UCSD-AML1 (cell line): Measurements from ENCODE around the gene CHRNA7.

Experiments
- DNase-seq: peaks from one replicate; lab custom pipeline; 2025; ENCODE audit not compliant: unreplicated experiment; lab: John Stamatoyannopoulos, UW

Gene CHRNA7

GRCh38 chr15:32067115-32067514 lies 36.8 kb downstream of the CHRNA7 start:
- no peak for DNase-seq

- DNase-seq = no peak
Observed at GRCh38 chr15:32089851-32090359, 59.6 kb downstream of the CHRNA7 start.

- no peak for DNase-seq
Observed at GRCh38 chr15:32091505-32092380, 61.4 kb downstream of the CHRNA7 start.

GRCh38 chr15:32096213-32096612 lies 65.9 kb downstream of the CHRNA7 start:
- DNase-seq = no peak

GRCh38 chr15:32096916-32097617 lies 66.8 kb downstream of the CHRNA7 start:
- DNase-seq = no peak

- no peak for DNase-seq
Observed at GRCh38 chr15:32098033-32098432, 67.7 kb downstream of the CHRNA7 start.

GRCh38 chr15:32099097-32099785 lies 68.9 kb downstream of the CHRNA7 start:
- DNase-seq = no peak

- no peak for DNase-seq
Observed at GRCh38 chr15:32099956-32100684, 69.8 kb downstream of the CHRNA7 start.

GRCh38 chr15:32104061-32104995 lies 74.0 kb downstream of the CHRNA7 start:
- DNase-seq = no peak

GRCh38 chr15:32105258-32106241 lies 75.2 kb downstream of the CHRNA7 start:
- no peak for DNase-seq

- DNase-seq = no peak
Observed at GRCh38 chr15:32106401-32107381, 76.4 kb downstream of the CHRNA7 start.

- no peak for DNase-seq
Observed at GRCh38 chr15:32107477-32108080, 77.3 kb downstream of the CHRNA7 start.

GRCh38 chr15:32108661-32109060 lies 78.3 kb downstream of the CHRNA7 start:
- no peak for DNase-seq

GRCh38 chr15:32112101-32112500 lies 81.8 kb downstream of the CHRNA7 start:
- no peak for DNase-seq

- DNase-seq = no peak
Observed at GRCh38 chr15:32113224-32113623, 82.9 kb downstream of the CHRNA7 start.

- no peak for DNase-seq
Observed at GRCh38 chr15:32117122-32117521, 86.8 kb downstream of the CHRNA7 start.

GRCh38 chr15:32119286-32119685 lies 89.0 kb downstream of the CHRNA7 start:
- DNase-seq = no peak
